B cell (primary cell): ENCODE data around the gene PAQR6.

Source experiments
- CTCF ChIP-seq: fragments of 200-600 bp; IDR thresholded peaks from one replicate; pipeline ENCODE4 v1.8.0; 2022; ENCODE audit warnings: antibody characterized with exemption, mild to moderate bottlenecking
- EZH2 ChIP-seq: IDR thresholded peaks from 2 replicates; pipeline ENCODE4 v1.6.1; 2012; ENCODE audit warnings: borderline replicate concordance, low read depth, mild to moderate bottlenecking, moderate library complexity, low read length; ENCODE audit not compliant: insufficient read depth, poor library complexity, severe bottlenecking

- TF ChIP-seq CTCF (no peak), EZH2 (no peak)
These were observed 1.7 kb upstream of the PAQR6 start for GRCh38 chr1:156249593-156249992.
